Breast epithelium (tissue), 3 donors: ENCODE measurements around the gene PRKN.

Source experiments
- POLR2A ChIP-seq: fragments of 450-650 bp; IDR thresholded peaks from one replicate; pipeline ENCODE4 v1.6.1; 2016; ENCODE audit warnings: antibody characterized with exemption, mild to moderate bottlenecking, moderate library complexity
- POLR2AphosphoS5 ChIP-seq, 3 donors: sonication (generic); formaldehyde crosslinking; IDR thresholded peaks; one replicate each; pipeline ENCODE4 v1.6.1; 2017; ENCODE audit warnings: antibody characterized with exemption in 3 of 3
- TF ChIP-seq, protein P1 (sequence below), 3 donors: fragments of 450-650 bp; IDR thresholded peaks; one replicate each; pipeline ENCODE4 v1.5.1; 2016 to 2017; ENCODE audit warnings: antibody characterized with exemption in 3 of 3, mild to moderate bottlenecking in 3 of 3, moderate library complexity in 3 of 3

DNA sequence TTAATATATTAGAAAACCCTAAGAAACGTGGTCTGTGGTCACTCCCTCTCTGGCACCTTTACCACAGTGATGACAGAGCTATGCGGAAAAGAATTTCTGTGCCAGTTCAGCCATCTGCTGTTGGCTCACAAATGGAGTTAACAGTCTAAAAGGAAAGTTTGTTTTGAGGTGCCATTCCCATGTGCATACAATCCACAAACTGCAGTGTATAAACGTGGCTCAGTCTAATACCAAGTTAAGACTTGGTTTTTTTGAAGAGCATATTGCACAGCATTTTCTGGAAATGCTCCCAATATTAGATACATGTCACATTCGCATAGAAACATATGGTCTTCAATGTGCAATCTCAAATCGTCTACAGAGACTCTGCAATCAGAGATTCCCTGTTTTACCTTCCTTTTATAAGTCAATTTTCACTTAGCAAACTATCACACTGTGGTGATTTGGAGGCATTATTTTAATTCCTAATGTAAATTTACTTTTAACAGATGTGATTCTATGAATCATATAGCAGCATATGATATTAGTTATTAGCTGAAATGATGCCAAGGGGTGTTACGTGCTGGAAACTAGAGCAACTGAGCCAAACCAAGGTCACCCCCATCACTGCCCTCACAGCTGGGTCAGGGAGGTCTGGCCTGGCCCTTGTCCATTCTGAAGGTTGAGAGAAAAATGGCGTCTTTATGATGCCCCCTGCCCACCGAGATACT is 383.5 kb downstream of the PRKN start:
- TF ChIP-seq, protein P1, sequence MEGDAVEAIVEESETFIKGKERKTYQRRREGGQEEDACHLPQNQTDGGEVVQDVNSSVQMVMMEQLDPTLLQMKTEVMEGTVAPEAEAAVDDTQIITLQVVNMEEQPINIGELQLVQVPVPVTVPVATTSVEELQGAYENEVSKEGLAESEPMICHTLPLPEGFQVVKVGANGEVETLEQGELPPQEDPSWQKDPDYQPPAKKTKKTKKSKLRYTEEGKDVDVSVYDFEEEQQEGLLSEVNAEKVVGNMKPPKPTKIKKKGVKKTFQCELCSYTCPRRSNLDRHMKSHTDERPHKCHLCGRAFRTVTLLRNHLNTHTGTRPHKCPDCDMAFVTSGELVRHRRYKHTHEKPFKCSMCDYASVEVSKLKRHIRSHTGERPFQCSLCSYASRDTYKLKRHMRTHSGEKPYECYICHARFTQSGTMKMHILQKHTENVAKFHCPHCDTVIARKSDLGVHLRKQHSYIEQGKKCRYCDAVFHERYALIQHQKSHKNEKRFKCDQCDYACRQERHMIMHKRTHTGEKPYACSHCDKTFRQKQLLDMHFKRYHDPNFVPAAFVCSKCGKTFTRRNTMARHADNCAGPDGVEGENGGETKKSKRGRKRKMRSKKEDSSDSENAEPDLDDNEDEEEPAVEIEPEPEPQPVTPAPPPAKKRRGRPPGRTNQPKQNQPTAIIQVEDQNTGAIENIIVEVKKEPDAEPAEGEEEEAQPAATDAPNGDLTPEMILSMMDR (IDR thresholded peaks at IDR 0.05), result no peak
- no peak for TF ChIP-seq POLR2A
- TF ChIP-seq POLR2AphosphoS5 (IDR thresholded peaks at IDR 0.05), result no peak
